Measurements from ENCODE around the gene ANG. TPM values are rescaled to one million over a fixed set of nuclear protein-coding genes. Genes with fewer than 3 reads are reported as not detected.

Gene ANG
- total RNA-seq, 1 experiment from 2014 or later: 3.2 TPM

- H4K8ac ChIP-seq (replicated peaks; ENCODE audit: insufficient read length, low read depth, low read length): no peak overlapping the region
- H3K27me3 ChIP-seq (ENCODE audit: insufficient read depth, low read length): no peaks in the 10 kb centered on the region
- H2AFZ ChIP-seq (ENCODE audit: low read length): no peak overlapping the region
- no peak overlapping the region for H4K91ac ChIP-seq (ENCODE audit: insufficient read length, low read depth, low read length)
- Mint-ChIP-seq H3K27me3 (ENCODE audit: low read depth) (no peaks in the 10 kb centered on the region; the same call in 1 of the 2 replicates), H3K9me3 (no peaks in the 10 kb centered on the region), H3K27ac (no peak overlapping the region), H3K4me3 (no peak overlapping the region), H3K4me1 (peaks cover 2 to 5% of the 10 kb centered on the region in 2 experiments; a peak in 1 of 4 replicates), H3K36me3 (ENCODE audit: insufficient read depth in 1 of 3, low read depth in 3 of 3) (no peaks in the 10 kb centered on the region)
- no peaks in the 10 kb centered on the region for H3K23me2 ChIP-seq (ENCODE audit: insufficient read length, low read depth, low read length, poor library complexity, severe bottlenecking)
- no peak overlapping the region for H2BK12ac ChIP-seq (ENCODE audit: insufficient read length, low read depth, low read length)
- no peak overlapping the region for H3K23ac ChIP-seq (ENCODE audit: insufficient read length, low read depth, low read length)
- H3K79me1 ChIP-seq (ENCODE audit: insufficient read depth, low read depth, low read length, poor library complexity, severe bottlenecking): no peaks in the 10 kb centered on the region
- H3K14ac ChIP-seq (ENCODE audit: insufficient read depth, low read length): no peak overlapping the region
- H2BK20ac ChIP-seq (ENCODE audit: low read depth, low read length, poor library complexity, severe bottlenecking): no peak overlapping the region
- no peak overlapping the region for H3K18ac ChIP-seq (ENCODE audit: insufficient read length, low read depth, low read length)
- TF ChIP-seq CTCF (conservative IDR thresholded peaks at IDR 0.05): no peak
- H3K4me1 ChIP-seq (ENCODE audit: insufficient read depth, low read length): no peaks in the 10 kb centered on the region
- no peaks in the 10 kb centered on the region for H4K20me1 ChIP-seq (ENCODE audit: control insufficient read depth, insufficient read depth, insufficient read length)
- H3K4ac ChIP-seq (ENCODE audit: low read depth, low read length): no peak overlapping the region
- DNase-seq: no peak
- no peak overlapping the region for H2BK5ac ChIP-seq (ENCODE audit: insufficient read length, low read length)
- no peak overlapping the region for H3K4me2 ChIP-seq (ENCODE audit: insufficient read depth, insufficient read length, low read length)
- no peak overlapping the region for H2BK15ac ChIP-seq (ENCODE audit: low read depth, low read length)
- H2AK5ac ChIP-seq (ENCODE audit: insufficient read length, low read length): no peak overlapping the region
- no peaks in the 10 kb centered on the region for H3K79me2 ChIP-seq (ENCODE audit: insufficient read depth, low read length)
- no peak overlapping the region for H3K27ac ChIP-seq (ENCODE audit: insufficient read length, low read depth, low read length)
- no peak overlapping the region for H2BK120ac ChIP-seq (ENCODE audit: low read depth, low read length, poor library complexity, severe bottlenecking)
- no peak overlapping the region for H3T11ph ChIP-seq (ENCODE audit: low read length)
- no peak overlapping the region for H4K5ac ChIP-seq (ENCODE audit: insufficient read length, low read depth, low read length)
- no peaks in the 10 kb centered on the region for H3K9me3 ChIP-seq (ENCODE audit: control insufficient read depth, low read depth, low read length)
- no CpG with 5 or more reads among the region's 4 CpGs for WGBS (ENCODE audit: extremely low coverage, insufficient read length, low lambda C conversion rate)
- no peak overlapping the region for H3K9ac ChIP-seq (ENCODE audit: extremely low read depth, insufficient read length, low read length)
- H3K56ac ChIP-seq (ENCODE audit: insufficient read length, low read depth, low read length): no peak overlapping the region
These were observed 53.6 kb downstream of the ANG start for GRCh38 chr14:20742132-20742531.

All from H9 (cell line).